Medulla oblongata (tissue), 1 donor: ENCODE measurements around the gene RPA3.

Experiments
- DNase-seq: peaks from one replicate; pipeline ENCODE4 v3.0.0-alpha.2; 2015; ENCODE audit errors: extremely low spot score

Gene RPA3

DNA sequence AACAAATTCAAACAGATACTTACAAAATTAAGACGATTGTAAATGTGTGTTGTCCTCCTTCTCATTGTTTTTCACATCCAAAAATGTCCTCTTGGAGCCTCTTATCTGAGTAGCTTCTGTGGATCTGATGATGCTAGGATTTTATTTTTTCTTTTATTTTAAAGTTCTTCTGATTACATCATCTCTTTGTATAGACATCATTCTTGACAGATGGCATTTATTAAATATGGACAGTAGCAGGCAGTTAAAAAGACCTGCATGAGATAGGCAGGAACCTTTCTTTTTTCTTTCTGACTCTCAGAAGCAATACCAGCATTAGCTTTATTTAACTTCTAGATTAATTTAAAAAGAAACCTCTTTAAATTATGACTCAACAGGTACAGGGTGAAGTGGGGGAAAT is at the start of gene RPA3:
Gene RPA3 (minus strand): TSS at position 116 of the 400 bp plus-strand sequence. CDS start 78,189 bp downstream, outside the sequence.
- DNase-seq = no peak

DNA sequence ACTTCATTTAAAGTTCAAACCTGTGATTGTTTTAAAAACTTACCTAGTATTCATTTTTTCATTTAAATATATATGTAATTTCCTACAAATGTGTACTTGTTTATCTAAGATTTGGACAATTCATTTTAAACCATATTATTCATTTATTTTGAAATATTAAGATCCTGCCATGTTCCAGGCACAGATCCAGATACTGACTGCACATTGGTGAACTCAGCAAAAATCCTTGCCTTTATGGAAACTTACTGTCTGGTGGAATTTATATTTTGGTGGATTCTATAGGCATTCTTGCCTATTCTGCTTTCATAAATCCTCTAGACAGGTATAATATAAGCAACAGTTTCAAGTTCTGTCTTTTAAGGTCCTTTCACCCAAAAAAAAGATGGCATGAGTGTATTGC is 48.3 kb upstream of the RPA3 start:
- no peak for DNase-seq

DNA sequence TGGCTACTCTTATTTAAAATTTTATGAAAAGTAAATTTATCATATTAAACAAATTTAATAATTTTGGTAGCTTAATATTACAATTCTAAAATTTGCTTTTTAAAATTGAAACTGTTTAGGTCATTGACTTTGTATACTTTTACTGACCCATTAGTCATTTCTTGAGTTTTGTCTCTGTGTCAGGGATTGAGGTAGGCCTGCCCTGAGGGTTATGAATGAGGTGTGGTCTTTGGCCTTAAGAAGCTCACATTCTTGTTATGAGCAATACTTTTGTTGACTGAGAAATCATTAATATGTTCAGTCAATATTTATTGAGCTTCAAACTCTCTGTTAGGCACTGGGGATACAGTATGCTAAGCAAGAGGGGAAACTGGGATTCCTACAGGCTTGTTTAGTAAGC is 47.0 kb upstream of the RPA3 start:
- DNase-seq = no peak

DNA sequence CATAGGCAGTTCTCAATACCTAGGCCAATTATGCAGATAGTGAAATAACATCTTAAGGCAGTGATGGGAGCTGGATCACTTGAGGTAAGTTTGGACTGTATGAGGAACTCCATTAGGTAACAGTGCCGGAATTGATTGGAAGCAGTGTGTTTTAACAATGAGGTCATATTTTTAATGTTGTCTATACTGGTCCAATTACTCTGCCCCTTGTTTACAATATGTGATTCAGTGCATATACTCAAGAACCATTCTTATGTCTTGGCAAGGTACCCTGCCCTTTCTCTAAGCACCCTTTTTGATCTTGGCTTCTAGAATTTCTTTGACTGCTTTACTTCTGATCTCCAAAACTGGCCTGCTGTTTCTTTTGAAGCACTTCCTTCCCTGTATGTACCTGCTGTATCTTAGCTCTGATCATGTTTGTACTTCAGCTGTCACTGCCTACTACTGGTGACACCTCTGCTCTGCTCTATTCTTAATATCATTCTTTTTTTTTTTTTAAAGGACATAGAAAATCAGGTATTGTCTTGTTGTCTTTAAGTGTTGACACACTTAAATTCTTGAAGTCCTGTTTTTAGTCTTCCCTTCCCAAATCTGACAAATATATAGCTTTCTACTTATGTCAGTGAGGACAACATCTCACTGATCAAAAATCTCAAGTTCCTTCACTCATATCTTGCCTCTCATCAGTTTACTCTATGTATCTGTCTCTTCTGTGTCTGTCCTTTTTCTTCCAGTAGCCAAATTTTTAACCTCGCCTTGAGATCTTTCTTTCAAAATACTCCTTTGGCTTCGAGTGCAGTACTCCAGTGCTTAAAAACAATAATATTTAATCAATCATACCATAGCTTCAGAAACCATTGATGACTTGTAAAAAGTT is 46.4 kb upstream of the RPA3 start:
- DNase-seq = no peak

DNA sequence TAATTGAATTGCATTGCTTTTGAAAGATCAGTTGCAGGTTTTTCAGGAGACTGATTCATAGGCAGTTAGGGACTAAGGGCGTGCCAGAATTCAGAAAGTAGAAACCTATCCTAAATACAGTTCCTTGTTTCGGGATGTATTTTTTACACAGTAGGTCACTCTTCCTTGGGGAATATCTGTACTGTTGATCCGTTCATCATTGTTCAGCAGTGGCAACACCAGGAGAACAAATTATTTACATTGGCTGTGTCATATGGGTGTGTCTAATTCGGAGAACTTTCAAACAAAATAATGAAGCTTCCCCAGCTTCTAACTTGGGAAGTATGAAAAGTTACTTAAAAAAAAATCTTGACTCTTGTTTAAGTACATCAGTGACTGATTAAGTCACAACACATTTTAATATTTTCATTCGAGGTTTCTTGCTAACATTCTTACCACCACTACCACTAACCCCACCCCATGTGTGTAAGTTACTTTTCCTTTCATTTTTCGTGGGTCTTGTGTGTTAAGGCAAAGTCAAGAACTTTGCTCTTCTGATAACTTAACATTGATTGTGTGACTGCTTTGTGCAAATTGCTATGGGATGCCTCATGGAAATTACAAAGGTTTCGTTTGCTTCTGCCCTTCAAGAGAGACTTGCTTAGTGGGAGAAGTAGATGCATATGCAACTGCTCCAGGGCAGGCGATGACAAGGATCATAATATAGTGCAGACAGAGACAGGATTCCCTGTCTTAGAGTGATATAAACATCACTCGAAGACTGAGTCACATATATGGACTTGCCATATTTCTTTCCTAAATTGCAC is 43.8 kb upstream of the RPA3 start:
- DNase-seq = peak; percentile 59

DNA sequence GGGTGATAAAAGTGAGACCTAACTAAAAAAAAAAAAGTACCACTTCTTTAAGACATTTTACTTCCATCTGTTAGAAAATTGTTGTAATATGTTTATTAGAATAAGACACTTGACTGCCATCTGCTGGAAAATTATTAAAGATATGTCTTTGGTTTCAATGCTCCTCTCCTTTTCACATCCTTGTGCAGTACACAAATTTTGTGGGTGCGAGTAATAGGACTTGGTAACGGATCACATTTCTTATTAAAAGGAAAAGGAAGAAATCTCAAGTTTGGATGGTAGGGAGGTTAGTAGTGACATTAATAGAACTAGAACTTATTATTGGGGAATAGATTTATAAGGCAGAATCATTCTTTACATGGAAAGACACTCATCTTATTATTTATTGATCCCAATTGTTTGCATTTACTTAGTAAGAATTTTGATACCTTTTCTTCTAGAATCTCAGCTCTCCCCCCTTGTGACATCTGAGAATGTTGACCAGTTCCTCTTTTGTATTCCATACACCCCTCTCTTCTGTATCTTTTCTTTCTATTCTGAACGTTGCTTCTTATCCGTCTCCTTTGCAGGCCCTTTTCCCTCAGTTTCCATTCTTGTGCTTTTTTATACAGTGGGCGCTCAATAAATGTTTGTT is 43.0 kb upstream of the RPA3 start:
- DNase-seq = peak; percentile 56

DNA sequence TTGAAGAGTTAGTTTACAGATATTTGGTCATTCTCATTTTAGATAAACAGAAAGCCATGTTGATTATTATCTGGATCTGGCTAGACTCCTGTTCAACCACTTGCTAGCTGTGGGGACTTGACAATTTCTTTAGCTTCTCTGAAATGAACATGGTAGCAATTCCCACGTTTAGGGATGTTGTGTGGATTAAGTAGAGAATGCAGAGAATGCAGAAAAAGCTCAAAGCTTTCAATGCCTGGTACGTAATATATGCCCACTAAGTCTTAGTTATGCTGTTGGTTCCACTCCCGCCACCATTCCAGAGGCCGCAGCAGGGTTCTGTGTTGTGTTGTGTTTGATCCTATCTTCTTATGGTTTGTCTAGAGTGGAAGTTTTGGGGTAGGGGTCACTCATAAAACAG is 39.2 kb upstream of the RPA3 start:
- DNase-seq = no peak

DNA sequence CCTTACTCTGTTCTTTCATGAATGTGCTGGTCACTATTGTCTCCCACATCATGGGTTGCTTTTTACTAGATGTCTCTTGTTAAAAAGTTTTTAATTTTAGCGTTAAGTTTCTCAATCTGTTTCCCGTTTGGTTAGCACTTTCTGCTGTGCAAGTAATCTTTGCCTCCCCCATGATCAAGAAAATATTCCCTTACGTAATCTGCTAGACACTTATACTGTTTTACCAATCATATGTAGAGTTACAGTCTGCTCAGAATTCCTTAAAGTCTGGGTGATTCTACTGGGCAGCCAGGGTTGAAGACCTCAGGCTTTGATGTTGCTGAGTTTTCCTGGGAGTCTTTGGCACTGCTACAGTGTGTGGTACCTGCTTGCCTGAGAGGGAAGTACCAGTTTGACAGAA is 38.2 kb upstream of the RPA3 start:
- DNase-seq = no peak

DNA sequence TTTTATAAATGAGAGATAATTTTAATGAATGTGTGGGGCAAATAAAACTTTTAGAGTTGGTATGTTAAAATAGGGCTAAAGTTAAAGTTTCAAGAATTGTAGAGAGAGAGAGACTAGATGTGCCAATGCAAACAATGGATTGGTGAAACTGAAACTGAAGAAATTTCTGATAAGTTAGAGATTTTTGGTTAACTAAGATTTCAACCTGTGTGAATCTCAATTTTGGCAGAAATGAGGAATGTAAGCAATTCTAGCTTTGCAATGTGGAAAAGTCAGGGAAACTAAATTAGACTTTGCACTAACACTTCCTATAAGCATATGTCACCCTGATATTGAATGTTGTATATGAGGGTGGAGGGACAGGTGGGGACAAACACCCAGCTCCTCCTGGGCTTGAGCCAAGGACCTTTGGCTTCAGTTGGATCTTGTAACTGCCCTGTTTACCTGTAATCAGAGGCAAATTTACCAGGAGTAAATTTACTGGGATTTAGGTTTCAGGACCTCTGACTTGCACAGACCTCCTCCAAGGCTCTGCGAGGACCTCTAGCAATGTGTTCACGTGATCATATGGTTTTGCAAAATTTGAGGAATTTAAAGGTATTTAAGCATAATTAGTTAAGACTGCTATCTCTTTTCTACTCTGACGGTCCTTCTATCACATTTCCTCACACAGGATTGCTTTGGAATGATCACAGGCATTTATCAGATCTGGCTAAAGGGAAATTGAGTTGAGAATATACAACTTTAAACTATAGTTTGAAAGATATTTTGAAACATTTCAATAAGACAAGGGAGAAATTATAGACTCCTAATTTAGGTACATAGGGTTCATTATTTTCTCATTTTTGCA is 33.1 kb upstream of the RPA3 start:
- no peak for DNase-seq

DNA sequence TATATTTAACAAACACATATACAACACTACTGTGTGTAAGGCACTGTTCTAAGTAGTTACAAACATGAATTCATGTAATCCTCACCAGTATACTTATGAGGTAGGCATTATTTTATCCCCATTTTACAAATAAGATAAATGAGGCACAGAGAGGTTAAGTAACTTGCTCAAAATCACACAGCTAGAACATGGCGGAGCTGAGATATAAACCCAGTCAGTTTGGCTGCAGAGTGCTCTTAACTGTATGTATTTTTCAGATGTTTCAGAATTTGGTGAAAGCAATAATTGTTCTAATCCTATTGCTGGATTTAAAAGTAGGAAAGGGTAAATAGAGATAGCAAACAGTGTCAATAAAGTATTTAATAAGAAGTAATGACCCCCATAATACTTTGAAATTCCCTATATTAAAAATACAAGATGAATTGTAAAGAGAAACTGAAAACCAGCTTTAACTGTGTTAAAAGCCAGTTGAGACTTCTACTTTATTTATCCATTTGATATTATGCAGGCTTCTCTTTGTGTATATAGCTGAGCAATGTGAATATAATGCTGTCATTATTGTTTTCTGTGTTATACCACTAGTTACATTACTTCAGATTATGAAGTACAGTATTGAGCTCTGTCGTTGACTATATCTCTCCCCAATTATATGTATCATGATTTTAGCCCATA is 32.3 kb upstream of the RPA3 start:
- no peak for DNase-seq

DNA sequence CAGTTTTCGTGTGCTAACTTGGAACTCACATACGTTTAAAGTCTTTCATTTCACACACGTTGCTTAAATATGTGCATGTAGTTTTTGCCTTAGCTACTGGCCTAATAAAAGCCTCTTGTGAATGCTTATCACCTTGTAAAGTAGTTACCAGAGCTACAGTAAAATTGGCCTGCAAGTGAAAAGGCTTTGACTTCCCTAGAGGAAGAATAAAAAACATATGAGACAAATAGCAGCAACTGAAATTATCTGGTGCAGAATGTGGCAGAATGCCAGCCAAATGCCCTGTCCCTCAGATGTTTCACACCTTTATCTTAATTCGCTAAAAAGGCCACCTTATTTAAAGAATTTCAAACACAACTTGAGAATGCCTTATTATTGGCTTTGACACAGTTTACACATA is 28.1 kb upstream of the RPA3 start:
- DNase-seq = no peak

DNA sequence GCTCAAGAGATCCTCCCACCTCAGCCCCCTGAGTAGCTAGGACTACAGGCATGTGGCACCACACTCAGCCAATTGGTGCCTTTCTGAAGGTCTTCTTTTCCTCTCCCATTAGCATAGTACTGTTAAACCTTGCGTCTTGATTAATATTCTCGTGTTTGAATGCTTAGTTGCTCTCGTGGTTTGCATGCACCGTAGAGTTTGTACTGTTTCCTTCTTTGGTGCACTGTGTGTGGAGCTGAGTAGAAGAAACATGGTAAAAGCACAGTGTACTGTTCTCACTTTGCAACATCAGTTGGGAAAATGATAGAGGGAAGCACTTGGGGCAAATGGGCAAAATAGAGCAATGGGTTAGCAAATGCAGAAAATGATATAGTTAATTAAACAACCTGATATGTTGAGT is 27.6 kb upstream of the RPA3 start:
- no peak for DNase-seq

DNA sequence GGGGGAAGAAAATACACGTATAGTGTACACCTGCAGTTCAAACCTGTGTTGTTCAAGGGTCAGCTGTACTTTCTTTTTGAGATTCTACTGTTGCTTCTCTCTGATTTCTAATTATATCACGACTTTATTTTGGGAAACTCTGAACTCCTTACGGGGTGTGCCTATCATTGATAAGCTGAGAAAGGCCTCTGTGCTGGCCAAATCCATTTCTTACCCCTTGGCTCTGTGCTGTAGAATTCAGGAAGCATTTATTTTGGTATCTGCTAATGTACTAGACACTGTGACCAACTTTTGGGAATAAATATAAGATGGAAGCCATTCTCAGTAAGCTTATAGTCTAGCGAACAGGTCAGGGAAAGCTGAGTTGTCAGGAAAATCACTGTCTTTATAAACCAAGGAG is 26.9 kb upstream of the RPA3 start:
- DNase-seq = no peak

DNA sequence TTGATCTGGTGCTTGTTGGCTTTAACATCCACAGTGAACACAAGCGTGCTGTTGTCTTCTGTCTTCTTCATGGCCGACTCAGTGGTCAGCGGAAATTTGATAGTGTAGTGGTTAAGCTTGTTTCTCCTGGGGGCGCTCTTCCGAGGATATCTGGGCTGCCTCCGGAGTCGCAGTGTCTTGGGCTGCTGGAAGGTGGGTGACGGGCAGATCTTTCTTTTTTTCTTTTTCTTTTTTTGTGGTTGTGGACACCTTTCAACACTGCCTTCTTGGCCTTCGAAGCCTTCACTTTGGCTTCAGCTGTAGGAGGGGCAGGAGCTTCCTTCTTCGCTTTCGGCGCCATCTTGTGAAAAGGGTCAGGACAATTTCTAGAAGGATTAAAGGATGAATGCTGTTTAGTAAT is 23.8 kb upstream of the RPA3 start:
- DNase-seq = no peak

DNA sequence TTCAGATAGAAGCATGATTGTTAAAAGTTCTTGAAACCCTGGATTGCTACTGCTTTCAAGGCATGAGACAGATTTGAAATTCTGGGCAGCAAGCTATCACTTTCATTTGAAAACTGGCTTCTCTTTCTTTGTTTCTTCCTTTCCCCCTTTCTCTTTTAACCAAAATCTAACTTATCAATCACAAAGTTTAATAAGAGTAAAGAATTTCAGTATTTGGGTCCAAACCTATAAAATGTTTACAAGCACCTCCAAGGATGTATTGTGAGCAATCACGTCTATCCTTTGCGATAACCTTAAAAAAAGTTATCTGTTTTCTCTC is 21.6 kb upstream of the RPA3 start:
- no peak for DNase-seq

DNA sequence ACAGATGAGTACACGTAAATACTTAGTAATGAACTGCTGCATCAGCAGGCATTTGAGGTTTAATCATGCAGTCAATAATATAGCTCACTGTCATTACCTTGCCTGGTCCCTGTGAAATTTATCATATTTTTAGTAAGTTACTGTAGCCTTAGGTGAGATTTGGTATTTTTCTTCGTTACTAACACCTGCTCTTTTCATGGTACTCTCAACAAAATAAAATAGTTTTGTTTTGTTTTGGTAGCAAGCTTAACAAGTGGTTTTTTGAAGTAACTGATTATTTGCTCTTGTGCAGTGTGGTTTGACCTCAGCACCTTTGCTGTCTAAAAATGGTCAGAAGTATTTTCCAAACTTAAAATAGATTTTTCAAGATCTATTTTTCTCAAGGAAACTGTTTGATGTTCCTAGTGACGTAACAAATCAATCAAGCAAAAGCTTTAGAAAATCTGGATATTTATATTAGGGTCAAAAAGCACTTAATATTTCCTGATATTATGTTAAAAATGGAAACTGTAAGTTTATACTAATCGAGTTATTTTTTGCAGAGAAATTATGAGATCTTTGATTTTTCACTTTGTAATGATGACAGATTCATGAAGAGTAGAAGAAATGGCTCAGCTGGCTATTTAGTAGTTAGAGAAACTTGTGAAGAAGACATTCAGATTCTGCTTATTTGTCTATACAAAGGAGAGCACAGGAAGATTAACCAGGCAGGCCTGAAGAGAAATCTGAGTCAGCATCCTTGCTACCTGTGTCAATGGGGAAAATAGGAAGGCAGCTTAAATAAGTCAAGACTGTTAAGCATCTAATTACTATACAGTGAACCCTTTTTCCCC is 21.0 kb upstream of the RPA3 start:
- peak; percentile 15 for DNase-seq

DNA sequence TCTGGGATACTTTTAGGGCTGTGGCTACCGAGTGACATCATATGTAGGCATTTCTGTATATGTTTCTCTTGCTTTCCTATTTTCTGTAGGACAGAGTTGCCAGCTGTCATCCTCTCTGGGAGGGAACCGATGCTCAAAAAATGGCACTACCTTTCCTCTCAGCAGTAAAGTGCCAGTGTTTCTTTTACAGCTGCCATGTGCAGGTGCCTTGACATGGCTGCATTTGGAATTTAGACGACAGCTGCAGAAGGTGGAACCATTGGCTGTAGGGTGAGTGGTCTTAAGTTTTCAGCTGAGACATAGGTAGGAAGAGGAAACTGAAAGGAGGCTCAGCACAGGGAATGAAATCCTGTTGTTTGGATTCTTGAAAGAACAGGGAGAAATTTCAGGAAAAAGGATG is 20.2 kb upstream of the RPA3 start:
- no peak for DNase-seq

DNA sequence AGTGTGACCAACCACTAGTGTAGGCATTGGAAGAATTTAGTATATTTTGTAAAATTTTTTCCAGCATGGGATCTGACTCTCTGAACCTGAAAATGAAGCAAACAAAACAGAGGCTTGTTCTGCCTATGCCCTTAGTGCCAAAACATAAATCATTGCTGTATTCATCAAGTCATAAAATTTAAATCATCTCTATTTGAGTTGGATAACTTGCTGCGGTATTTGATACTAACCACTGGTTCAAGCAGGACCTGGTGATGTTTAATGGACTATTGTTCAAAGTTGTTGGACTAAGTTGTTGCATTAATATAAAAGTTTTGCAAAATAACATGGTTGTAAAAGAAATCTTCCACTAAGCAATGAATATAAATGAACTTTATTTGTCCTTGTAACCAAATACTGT is 19.8 kb upstream of the RPA3 start:
- DNase-seq = no peak

DNA sequence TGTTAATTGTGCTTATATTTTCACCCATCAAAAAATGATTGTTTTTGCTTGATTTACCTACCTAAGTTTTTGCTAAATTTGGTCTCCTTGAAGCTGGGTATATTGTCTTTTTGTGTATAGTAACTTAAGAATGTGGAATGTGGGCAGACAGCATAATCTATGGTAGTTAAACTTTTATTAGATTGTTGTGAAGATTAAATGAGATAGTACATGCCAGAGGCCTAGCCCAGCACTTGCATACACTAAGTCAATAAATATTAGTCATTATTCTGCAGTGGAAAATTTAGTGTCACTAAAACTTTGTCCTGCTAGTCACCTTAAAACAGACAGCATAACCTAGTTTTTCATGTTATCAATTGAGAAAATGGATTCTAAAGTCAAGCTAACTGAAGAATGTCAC is 19.3 kb upstream of the RPA3 start:
- DNase-seq = no peak

DNA sequence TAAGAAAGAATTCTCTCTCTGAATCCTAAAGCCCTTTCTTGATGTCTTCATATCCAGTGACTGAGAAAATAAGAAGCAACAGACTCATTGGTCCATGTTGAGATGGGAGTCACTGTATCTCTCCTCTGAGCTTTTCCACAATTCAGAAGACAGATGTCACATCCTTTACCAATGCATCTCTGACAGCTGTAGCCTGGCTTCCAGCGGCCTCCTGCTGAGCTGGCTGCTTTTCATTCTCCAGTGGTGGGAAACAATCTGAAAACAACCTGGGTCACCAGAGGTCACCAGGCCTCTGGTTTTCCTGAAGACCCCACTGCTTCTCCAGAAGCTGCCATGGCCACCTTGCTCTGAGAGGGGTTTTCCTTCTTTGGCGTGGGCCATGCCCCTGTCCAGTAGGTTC is 18.3 kb upstream of the RPA3 start:
- no peak for DNase-seq
